OCI-LY1 (cell line): Measurements from ENCODE around the gene ADAMTS6.

Experiments
- H2AFZ ChIP-seq: fragments of 200-600 bp; sonication (generic), shearing (Covaris generic); 2 replicates; pipeline ENCODE4 v1.6.0; 2014; ENCODE audit warnings: antibody characterized with exemption, mild to moderate bottlenecking, low read length
- H3F3A ChIP-seq: fragments of 200-600 bp; sonication (generic), shearing (Covaris generic); 2 replicates; pipeline ENCODE4 v1.6.0; 2014; ENCODE audit warnings: mild to moderate bottlenecking, antibody characterized with exemption, low read length, moderate library complexity; ENCODE audit not compliant: insufficient read depth
- H3K27ac ChIP-seq: fragments of 200-600 bp; sonication (generic); 2 replicates; pipeline ENCODE4 v1.5.1; 2014; ENCODE audit warnings: low read length, mixed run types, mild to moderate bottlenecking, low read depth; ENCODE audit not compliant: poor library complexity, severe bottlenecking
- H3K27me3 ChIP-seq: fragments of 200-600 bp; sonication (generic); 2 replicates; pipeline ENCODE4 v1.6.0; 2014; ENCODE audit warnings: antibody characterized with exemption, mild to moderate bottlenecking, low read length, moderate library complexity; ENCODE audit not compliant: insufficient read depth
- H3K36me3 ChIP-seq: fragments of 200-600 bp; sonication (generic); 2 replicates; pipeline ENCODE4 v1.6.1; 2014; ENCODE audit warnings: mild to moderate bottlenecking, antibody characterized with exemption, low read length, moderate library complexity, mixed read lengths; ENCODE audit not compliant: insufficient read depth
- H3K4me1 ChIP-seq: fragments of 200-600 bp; sonication (generic); 2 replicates; pipeline ENCODE4 v1.5.1; 2014; ENCODE audit warnings: mild to moderate bottlenecking, low read length, moderate library complexity; ENCODE audit not compliant: insufficient read depth, severe bottlenecking
- H3K4me2 ChIP-seq: fragments of 200-600 bp; sonication (generic), shearing (Covaris generic); 2 replicates; pipeline ENCODE4 v1.6.1; 2014; ENCODE audit warnings: low read length
- H3K4me3 ChIP-seq: fragments of 200-600 bp; sonication (generic); 2 replicates; pipeline ENCODE4 v1.5.1; 2014; ENCODE audit warnings: low read length, low read depth, mild to moderate bottlenecking, mixed read lengths; ENCODE audit not compliant: poor library complexity, severe bottlenecking
- H3K79me2 ChIP-seq: fragments of 200-600 bp; shearing (Covaris generic); 2 replicates; pipeline ENCODE4 v1.6.1; 2016; ENCODE audit warnings: mixed run types, low read length, mixed read lengths; ENCODE audit not compliant: insufficient read depth
- H3K9ac ChIP-seq: fragments of 200-600 bp; sonication (generic), shearing (Covaris generic); 2 replicates; pipeline ENCODE4 v1.6.1; 2014; ENCODE audit warnings: mild to moderate bottlenecking, low read length, mixed read lengths
- H3K9me2 ChIP-seq: fragments of 200-600 bp; sonication (generic), shearing (Covaris generic); 2 replicates; pipeline ENCODE4 v1.6.1; 2014; ENCODE audit warnings: low read depth, mild to moderate bottlenecking, low read length, mixed read lengths
- H3K9me3 ChIP-seq: fragments of 200-600 bp; shearing (Covaris generic); 2 replicates; pipeline ENCODE4 v1.6.1; 2014; ENCODE audit warnings: low read length, mixed read lengths
- H4K20me1 ChIP-seq: fragments of 200-600 bp; sonication (generic), shearing (Covaris generic); 2 replicates; pipeline ENCODE4 v1.6.0; 2016; ENCODE audit warnings: mild to moderate bottlenecking, low read length; ENCODE audit not compliant: insufficient read depth
- CTCF ChIP-seq: fragments of 200-600 bp; sonication (generic), shearing (Covaris generic); IDR thresholded peaks from 2 replicates; pipeline ENCODE4 v1.5.1; 2017; ENCODE audit warnings: mild to moderate bottlenecking, antibody characterized with exemption, low read length, moderate library complexity, mixed read lengths
- EZH2 ChIP-seq: fragments of 200-600 bp; sonication (generic), shearing (Covaris generic); IDR thresholded peaks from 2 replicates; pipeline ENCODE4 v1.8.0; 2017; ENCODE audit warnings: borderline replicate concordance, mixed run types, mild to moderate bottlenecking, antibody characterized with exemption, low read length, moderate library complexity, mixed read lengths

ADAMTS6 gene

DNA sequence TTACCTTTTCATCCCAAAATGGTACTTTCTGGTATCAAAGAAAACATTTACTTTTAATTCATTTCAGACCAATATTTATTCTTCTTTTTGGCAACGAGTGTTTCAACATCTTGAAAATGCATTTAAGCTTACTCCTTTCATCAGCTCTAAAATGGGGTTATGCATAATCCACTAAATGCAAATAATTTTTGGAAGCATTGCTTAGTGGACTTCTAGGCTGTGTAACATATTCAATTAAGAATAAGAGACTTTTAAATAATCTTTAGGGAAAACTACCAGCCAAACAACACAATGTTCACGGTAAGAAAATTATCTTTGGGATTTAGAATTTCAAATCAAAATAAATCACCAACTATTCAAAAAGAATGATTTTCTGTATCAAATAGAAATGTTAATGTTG is 118.2 kb downstream of the ADAMTS6 start:
- no peak for TF ChIP-seq CTCF
- TF ChIP-seq EZH2: no peak

DNA sequence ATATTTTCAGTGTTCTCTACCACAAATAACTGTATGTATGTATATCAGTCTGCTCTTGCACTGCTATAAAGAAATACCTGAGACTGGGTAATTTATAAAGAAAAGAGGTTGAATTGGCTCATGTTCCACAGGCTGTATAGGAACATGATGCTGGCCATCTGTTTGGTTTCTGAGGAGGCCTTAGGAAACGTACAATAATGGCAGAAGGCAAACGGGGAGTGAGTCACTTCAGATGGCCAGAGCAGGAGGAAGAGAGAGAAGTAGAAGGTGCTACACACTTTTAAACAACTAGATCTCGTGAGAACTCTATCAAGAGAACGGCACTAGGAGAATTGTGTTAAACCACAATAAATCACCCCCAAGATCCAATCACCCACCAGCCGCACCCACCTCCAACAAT is 121.7 kb downstream of the ADAMTS6 start:
- TF ChIP-seq CTCF (no peak), EZH2 (no peak)

More for the DNA sequence above, 118.2 kb downstream of the ADAMTS6 start:
- H3K9ac ChIP-seq: no peak overlapping the region
- H3K36me3 ChIP-seq: no peaks in the 10 kb centered on the region
- H4K20me1 ChIP-seq: no peaks in the 10 kb centered on the region
- no peaks in the 10 kb centered on the region for H3K27me3 ChIP-seq
- H3F3A ChIP-seq: no peaks in the 10 kb centered on the region
- no peaks in the 10 kb centered on the region for H3K9me2 ChIP-seq
- H2AFZ ChIP-seq: no peak overlapping the region
- H3K79me2 ChIP-seq: no peaks in the 10 kb centered on the region
- H3K9me3 ChIP-seq: no peaks in the 10 kb centered on the region
- no peak overlapping the region for H3K4me2 ChIP-seq
- peaks cover 13% of the 10 kb centered on the region for H3K4me1 ChIP-seq
- no peak overlapping the region for H3K27ac ChIP-seq
- H3K4me3 ChIP-seq: no peak overlapping the region

GRCh38 chr5:65359569-65359968 is 122.2 kb downstream of the ADAMTS6 start:
- H3K36me3 ChIP-seq: no peaks in the 10 kb centered on the region
- H3K4me2 ChIP-seq: no peak overlapping the region
- no peak overlapping the region for H2AFZ ChIP-seq
- no peak overlapping the region for H3K4me3 ChIP-seq
- no peaks in the 10 kb centered on the region for H3K9me2 ChIP-seq
- peaks cover 13% of the 10 kb centered on the region for H3K4me1 ChIP-seq
- no peak overlapping the region for H3K9ac ChIP-seq
- TF ChIP-seq CTCF: no peak
- no peak for TF ChIP-seq EZH2
- H3K9me3 ChIP-seq: no peaks in the 10 kb centered on the region
- no peaks in the 10 kb centered on the region for H3F3A ChIP-seq
- no peaks in the 10 kb centered on the region for H3K79me2 ChIP-seq
- no peaks in the 10 kb centered on the region for H4K20me1 ChIP-seq
- H3K27me3 ChIP-seq: no peaks in the 10 kb centered on the region
- no peak overlapping the region for H3K27ac ChIP-seq

More for the DNA sequence above, 121.7 kb downstream of the ADAMTS6 start:
- H3F3A ChIP-seq: no peaks in the 10 kb centered on the region
- H3K27ac ChIP-seq: no peak overlapping the region
- peaks cover 13% of the 10 kb centered on the region for H3K4me1 ChIP-seq
- no peak overlapping the region for H3K9ac ChIP-seq
- H3K9me3 ChIP-seq: no peaks in the 10 kb centered on the region
- H3K79me2 ChIP-seq: no peaks in the 10 kb centered on the region
- no peaks in the 10 kb centered on the region for H3K36me3 ChIP-seq
- no peak overlapping the region for H3K4me3 ChIP-seq
- no peaks in the 10 kb centered on the region for H3K27me3 ChIP-seq
- H3K9me2 ChIP-seq: no peaks in the 10 kb centered on the region
- H4K20me1 ChIP-seq: no peaks in the 10 kb centered on the region
- H3K4me2 ChIP-seq: no peak overlapping the region
- H2AFZ ChIP-seq: no peak overlapping the region
